NB4 (cell line): ENCODE measurements around the gene METTL24.

Source experiments
- DNase-seq: peaks from one replicate; pipeline ENCODE4 v3.0.0; 2010; ENCODE audit warnings: low read depth
- H3K4me3 ChIP-seq: one replicate; pipeline ENCODE4 v1.5.1; 2011; ENCODE audit warnings: mild to moderate bottlenecking, low read depth, low read length, moderate library complexity
- CTCF ChIP-seq: IDR thresholded peaks from one replicate; pipeline ENCODE4 v1.5.1; 2012; ENCODE audit warnings: low read depth, low read length
- MAX ChIP-seq: IDR thresholded peaks from 2 replicates; pipeline ENCODE4 v1.6.1; 2011; ENCODE audit warnings: low read depth, low read length
- MYC ChIP-seq: IDR thresholded peaks from 2 replicates; pipeline ENCODE4 v1.6.1; 2011; ENCODE audit warnings: low read depth, low read length
- POLR2A ChIP-seq: IDR thresholded peaks from 2 replicates; pipeline ENCODE4 v1.6.1; 2011; ENCODE audit warnings: mild to moderate bottlenecking; ENCODE audit not compliant: insufficient read length; ENCODE audit errors: extremely low read depth

Gene METTL24

GRCh38 chr6:110359556-110359955, 1.4 kb upstream of the METTL24 start:
- TF ChIP-seq CTCF: no peak
- TF ChIP-seq POLR2A: no peak
- TF ChIP-seq MAX: no peak
- no peak for TF ChIP-seq MYC
- H3K4me3 ChIP-seq: no peak overlapping the region
- DNase-seq: no peak

- no peak overlapping the region for H3K4me3 ChIP-seq
- no peak for DNase-seq
- TF ChIP-seq POLR2A (no peak), MAX (no peak), CTCF (no peak), MYC (no peak)
These were observed 508 bp upstream of the METTL24 start for GRCh38 chr6:110358553-110359160.

- DNase-seq: no peak
- no peak overlapping the region for H3K4me3 ChIP-seq
- TF ChIP-seq CTCF (no peak), MAX (no peak), POLR2A (no peak), MYC (no peak)
These were observed 868 bp downstream of the METTL24 start for GRCh38 chr6:110357298-110357663.

- no peak for DNase-seq
- no peak overlapping the region for H3K4me3 ChIP-seq
- TF ChIP-seq MAX (no peak), MYC (no peak), CTCF (no peak), POLR2A (no peak)
These were observed 1.4 kb downstream of the METTL24 start for GRCh38 chr6:110356778-110357177.

GRCh38 chr6:110355727-110356126, 2.4 kb downstream of the METTL24 start:
- no peak for DNase-seq
- no peak overlapping the region for H3K4me3 ChIP-seq
- TF ChIP-seq MYC: no peak
- no peak for TF ChIP-seq POLR2A
- no peak for TF ChIP-seq CTCF
- TF ChIP-seq MAX: no peak

GRCh38 chr6:110355022-110355421, 3.1 kb downstream of the METTL24 start:
- TF ChIP-seq MYC (no peak), MAX (no peak)
- H3K4me3 ChIP-seq: no peak overlapping the region
- no peak for DNase-seq
